NCI-H2081 (cell line): Measurements from ENCODE around the gene LRRN2.

Experiments
- DNase-seq, 2 experiments: peaks; one replicate each; lab custom pipeline; 2025; lab: John Stamatoyannopoulos, UW

Gene LRRN2

DNA sequence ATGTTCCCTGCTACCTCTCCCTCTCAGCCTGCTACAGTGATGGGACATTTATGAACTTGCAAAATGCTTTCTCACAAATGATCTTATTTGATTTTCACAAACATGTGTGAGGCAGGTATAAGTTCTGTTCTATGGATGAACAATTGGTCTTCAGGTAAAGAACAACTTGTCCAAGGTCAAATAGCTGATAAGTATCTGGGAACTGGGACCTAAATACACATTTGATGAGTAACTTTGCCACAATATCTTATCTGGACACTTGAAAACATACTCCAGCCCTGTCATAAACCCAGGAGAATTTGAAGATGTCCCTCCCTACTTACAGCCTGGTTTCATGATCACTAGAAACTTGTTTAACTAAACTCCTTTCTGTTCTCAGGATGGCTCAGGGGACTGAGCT is 23.0 kb downstream of the LRRN2 start:
- DNase-seq = no peak

DNA sequence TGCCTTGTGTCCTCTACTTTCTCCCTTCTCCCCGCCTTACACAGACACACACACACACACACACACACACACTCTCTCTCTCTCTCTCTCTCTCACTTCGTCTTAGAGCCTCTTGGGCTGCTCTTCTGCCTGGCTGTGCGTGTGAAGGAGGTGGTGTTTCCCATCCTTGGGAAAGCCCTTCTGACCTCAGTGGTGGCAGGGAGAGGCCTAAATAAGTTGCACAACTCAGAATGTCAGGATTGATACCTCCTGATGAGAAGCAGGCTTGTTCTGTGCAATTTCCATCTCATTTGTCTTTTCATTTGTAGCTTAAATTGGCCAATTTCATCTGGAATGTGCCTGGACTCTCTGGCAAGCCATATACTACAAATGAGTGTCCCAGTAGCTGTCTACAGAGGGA is 25.0 kb downstream of the LRRN2 start:
- DNase-seq = no peak

DNA sequence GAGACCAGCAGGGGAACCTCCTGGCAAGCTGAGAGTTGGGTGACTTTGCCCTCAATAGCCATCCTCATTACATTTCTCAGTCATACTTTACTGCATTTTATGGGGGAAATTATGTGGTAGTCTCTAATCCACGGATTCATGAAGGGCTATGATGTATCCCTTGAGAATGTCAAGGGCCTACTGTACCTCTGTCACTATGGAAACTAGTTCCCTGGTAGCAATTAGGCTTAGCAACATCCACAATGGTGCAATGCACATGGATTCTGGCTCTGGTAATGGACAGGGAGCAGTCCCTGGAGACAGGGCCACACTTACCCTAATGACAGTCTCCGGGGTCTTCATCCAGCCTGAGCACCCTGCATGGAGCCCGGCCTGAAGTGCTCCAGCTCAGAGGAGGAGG is 26.5 kb downstream of the LRRN2 start:
- no peak for DNase-seq

DNA sequence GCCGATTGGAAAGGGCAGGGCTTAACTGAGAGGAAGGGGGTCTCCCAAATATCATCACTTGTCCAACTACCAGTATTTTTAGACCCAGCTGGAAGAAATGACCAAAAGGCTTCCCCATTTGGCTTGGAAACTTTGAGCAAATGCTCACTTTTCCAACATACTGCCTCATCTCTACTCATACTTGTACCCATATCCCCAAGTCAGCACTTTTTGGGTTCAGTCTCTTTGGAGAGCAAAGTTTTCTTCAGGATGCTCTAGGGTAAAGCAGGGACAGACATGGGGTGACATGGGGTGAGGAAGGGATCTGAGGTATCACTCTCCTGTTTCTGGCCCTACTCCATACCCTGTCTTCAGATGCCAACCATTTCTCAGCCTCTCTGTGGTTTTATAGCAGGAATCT is 27.2 kb downstream of the LRRN2 start:
- no peak for DNase-seq

DNA sequence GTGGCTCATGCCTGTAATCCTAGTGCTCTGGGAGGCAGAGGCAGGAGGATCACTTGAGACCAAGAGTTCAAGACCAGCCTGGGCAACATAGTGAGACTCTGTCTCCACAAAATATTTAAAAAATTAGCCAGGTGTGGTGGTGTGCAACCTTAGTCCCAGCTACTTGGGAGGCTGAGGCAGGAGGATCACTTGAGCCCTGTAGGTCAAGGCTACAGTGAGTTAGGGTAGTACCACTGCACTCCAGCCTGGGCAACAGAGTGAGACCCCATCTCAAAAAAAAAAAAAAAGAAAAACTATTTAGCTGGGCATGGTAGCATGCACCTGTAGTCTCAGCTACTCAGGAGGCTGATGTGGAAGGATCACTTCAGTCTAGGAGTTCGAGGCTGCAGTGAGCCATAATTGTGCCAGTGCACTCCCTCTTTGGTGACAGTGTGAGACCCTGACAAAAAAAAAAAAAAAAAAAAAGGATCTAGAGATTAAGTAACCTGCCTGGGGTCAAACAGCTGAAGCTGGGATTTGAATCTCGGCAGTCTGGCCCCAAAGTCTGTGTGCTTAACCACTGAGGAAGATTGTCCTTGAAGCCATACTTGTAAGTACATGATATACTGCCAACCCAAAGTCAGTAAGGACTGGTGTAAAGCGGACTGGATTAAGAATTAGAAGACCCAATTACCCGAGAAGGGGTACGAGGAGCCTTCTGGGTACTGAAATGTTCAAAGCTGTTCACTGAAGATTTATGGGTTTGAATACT is 31.8 kb downstream of the LRRN2 start:
- DNase-seq = no peak

DNA sequence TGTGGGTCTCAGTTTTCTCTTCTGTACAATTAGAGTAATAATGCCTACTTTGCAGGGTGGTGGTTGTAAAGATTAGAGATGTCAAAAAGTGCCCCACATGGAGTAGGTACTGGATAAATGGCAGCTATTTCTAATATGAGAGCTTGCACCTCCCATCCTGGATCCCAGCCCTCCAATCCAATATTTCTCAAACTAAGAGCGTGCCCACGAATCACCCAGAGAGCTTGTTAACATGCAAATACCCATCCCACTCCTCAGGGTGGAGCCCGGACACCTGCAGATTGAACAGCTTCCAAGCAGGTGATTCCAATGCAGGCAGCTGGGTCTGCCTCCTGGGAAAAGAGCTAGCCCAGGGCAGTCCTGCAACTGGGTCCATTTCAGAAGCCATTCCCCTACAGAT is 33.0 kb downstream of the LRRN2 start:
- peak; percentile 54 to 77 for DNase-seq

DNA sequence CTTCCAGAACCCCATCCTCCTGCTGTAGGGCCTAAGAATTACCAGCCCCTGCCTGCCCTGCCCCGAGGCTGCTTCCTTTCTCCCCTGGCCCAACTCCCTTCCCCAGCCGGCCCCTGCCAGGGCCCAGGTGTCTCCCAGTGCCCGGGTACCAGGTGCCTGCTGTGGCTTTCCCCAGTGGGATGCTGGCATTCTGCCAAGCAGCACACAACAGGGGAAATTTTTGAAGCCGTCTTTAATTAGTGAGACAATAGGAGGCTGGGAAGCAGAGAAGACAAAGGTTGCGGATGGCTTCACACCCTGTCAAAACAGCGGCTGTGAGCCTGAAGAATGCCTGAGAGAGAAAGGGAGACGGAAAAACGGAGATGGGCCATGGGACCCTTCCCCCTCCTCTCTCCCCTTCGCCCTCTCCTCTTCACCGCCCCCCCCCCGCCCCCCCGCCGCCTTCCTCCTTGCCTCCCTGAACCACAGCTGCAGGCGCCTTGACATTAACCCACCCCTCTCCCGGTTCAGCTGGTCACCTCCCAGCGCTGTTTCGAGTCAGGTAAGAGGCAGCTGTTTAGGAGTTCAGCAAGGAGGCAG is 33.6 kb downstream of the LRRN2 start:
- peak; percentile 71 to 90 for DNase-seq

DNA sequence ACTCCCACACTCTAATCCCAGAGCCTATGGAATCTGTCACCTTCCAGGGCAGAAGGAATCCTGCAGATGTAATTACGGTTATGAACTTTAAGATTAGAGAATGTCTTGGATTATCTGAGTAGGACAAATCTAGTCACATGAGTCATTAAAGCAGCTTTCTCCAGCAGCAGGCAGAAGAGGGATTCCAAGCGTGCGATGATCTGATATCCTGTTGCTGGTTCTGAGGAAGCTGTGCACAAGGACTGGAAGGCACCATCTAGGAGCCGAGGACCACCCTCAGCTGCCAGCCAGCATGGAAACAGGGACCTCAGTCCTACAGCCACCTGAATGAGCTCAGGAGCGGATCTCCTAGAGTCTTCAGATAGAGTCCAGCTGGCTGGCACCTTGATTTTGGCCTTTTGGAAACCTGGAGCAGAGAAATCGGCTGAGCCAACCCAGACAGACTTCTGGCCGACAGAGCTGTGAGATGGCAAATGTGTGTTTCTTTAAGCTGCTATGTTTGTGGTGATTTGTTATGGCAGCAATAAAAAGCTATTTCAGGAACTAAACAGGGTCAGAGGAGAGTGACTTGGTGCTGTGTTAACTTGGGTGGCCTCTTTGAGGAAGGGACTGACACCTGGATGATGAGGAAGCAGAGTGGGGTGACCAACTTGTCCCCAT is 34.5 kb downstream of the LRRN2 start:
- DNase-seq = no peak

DNA sequence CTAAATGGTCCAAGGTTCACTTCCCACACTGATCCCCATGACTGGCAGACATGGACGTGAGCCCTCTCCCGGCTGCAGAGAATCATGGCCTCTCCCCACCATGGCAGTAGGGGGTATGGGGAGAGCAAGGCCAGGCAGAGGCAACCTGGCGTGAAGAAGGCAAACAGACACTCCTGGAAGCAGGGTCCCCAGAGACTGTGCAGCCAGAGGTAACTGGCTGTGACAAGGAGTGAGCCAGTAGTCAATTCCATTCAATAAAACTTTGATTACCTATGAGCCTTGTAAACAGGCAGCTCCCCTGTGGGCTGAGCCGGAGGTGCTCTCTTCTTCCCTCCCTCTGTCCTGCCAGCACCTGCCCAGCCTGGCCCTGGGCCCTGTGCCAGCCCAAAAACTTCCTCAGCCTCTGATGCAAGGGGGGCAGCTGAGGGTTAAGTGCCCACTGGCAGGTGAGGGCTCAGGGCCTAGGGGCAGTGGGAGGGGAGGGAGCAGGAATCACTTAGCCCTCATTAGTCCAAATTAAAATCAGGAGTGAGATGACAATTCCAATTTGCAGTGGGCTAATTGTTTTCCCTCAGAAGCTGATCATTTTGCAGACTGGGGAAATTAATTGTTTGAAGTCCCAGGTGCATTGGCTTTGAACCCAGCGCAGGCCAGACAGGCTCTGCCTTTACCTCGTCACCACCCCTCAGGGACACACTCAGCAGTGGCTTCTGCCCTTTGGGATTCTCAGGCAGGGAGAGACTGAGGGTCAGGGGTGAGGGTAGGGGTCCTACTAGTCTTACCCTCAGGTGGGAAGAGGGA is 35.6 kb downstream of the LRRN2 start:
- peak; percentile 82 to 92 for DNase-seq

DNA sequence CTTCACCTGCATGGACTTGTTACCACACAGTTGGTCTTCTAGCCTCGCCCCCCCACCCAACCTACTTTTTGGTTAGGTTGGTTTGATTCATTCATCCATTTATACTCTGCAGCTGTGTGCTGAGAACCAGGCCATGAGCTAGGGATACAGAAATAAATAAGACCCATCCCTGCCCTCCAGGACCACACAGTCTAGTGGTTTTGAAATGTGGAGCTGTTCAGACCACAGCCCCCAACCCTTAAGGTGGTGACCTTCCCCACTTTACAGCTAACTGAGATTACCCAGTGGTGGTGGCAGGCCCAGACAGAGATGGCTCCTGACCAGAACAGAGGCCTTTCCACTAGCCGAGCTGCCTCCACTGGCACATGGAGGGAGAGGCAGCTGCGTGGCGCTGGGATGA is 37.0 kb downstream of the LRRN2 start:
- DNase-seq = no peak

DNA sequence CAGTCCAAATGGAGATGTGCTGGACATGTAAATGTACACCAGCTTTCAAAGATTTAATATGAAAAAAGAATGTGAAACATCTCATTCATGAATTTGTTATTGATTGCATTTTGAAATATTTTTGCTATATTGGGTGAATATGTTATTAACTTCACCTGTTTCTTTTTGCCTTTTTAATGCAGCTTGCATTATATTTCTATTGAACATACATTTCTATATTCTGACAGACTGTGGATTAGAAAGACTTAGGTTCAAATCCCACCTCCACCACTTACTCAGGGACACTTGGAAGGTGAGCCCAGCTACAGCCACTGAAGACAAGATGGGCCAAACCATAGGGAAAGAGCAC is 37.8 kb downstream of the LRRN2 start:
- DNase-seq = no peak

DNA sequence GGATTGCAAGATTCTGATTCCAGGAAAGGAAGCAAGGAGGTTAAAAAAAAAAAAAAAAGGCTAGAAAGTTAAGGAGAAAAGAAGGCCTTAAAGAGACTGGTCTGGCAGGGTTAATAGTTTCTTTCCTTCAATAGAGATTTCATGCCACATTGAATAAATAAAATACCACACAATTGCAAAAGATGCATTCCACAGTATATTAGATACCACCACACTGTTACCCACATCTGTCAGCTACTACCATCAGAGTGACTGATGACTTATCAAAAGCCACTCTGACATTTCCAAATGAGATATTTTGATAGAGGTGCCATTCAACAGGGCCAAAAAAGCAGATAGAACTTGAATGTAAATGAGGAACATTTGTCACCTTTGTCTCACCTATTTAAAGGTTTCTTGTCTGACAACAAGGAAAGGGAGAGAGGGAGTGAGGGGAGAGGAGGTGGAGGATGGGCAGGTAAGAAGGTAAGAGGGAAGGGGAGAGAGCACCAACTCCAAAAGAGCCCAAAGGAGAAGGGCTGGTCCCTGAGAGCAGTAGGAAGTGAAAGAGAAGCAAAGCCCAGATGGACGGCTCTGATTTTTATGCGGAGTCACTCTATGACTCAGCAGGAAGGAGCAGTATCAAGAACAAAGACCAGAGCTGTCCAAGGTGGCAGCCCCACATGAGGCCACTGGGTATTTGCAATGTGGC is 38.3 kb downstream of the LRRN2 start:
- no peak for DNase-seq

DNA sequence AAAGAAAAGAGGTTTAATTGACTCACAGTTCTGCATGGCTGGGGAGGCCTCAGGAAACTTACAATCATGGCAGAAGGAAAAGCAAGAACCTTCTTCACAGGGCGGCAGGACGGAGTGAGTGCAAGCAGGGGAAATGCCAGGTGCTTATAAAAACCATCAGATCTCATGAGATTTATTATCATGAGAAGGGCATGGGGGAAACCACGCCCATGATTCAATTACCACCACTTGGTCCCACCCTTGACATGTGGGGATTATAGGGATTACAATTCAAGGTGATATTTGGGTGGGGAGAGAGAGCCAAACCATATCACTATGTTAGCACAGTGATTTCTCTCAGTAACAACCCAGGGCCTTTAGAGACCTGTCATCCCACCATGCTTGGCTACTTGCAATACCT is 39.9 kb downstream of the LRRN2 start:
- DNase-seq = no peak

DNA sequence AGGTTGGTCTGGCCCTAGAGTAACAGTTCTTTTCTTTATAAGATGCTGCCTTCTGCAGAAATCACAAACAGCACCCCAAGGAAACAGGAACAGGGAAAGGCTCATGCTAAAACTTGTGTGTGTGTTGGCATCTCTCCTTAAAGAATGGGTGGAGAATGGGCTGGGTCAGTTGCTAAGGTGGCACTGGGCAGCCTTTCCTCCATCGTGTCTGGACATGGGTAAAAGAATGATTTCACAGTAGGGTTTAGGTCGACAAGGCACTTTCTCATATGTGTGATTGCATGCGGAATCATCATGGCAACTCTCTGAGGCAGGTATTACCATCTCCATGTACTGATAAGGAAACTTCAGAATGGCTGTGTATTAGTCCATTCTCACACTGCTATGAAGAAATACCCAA is 40.3 kb downstream of the LRRN2 start:
- DNase-seq = no peak

DNA sequence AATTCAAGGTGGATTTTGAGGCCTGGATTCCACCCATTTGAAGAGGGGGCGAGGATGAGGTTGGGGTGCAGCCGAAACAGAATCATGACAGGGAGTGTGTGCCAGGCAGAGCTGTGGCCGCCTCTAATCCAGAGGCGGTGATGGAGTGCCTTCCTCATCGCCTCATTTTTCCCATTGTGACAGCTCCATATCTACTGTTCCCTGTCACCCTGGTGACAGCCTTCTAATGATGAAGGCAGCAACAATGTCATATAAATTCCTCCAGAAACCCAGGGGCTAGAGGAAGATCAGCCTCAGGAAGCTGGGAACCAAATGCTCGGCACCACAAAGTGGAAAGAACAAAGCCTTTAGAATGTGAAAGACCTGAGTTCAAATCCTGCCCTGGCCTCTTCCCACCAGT is 42.0 kb downstream of the LRRN2 start:
- DNase-seq = no peak

DNA sequence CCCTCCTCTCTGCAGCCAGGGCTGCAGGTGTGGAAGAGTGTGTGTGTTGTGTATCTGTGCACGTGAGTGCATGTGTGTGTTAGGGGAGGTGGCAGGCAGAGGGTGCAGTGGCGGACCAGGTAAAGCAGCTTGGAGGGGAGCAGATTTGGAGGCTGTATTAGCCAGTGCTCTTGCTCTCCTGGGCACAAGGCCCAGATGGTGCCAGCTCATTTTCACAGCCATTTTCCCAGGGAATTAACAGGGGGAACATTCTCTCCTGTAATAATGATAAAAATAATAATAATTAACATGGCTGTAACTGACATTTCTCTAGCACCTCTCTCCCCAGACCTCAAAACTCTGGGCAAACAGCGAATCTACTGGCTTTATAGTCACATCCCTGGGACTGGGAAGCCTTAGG is 43.6 kb downstream of the LRRN2 start:
- DNase-seq = no peak

DNA sequence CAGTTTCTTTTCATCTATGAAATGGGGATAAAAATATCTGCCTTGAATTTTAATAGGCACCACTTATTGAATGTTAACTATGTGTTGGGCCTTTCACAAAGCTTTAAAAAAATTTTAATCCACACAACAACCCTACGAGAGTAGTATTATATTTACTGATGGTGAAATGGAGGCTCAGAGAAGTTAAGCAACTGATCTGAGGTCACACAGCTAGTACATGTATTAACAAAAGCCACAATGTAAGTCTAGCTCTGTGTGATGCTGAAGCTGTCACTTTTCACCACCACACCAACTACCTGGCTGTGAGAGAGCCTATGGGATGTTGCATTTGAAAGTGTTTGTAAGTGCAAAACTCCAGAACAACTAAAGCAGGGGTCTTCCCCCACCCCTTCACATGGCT is 44.1 kb downstream of the LRRN2 start:
- DNase-seq = no peak

DNA sequence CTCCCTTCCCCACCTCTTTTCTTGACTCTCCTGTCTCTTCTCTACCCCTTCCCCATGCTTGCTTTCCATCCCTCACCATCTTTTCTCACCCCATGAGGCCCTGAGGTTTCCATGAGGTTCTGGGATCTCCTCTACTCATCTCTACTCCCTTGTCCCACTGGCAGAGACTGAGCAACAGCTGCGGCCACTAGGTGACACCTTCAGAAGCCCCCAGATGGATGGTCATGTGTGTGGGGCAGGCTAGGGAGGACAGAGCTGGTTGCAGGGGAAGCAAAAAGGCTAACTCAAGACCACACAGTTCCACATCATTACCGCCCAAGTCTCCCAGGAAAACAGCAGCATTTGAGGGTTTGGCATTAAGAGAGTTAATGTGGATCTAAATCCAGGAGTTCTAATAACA is 45.0 kb downstream of the LRRN2 start:
- no peak for DNase-seq

DNA sequence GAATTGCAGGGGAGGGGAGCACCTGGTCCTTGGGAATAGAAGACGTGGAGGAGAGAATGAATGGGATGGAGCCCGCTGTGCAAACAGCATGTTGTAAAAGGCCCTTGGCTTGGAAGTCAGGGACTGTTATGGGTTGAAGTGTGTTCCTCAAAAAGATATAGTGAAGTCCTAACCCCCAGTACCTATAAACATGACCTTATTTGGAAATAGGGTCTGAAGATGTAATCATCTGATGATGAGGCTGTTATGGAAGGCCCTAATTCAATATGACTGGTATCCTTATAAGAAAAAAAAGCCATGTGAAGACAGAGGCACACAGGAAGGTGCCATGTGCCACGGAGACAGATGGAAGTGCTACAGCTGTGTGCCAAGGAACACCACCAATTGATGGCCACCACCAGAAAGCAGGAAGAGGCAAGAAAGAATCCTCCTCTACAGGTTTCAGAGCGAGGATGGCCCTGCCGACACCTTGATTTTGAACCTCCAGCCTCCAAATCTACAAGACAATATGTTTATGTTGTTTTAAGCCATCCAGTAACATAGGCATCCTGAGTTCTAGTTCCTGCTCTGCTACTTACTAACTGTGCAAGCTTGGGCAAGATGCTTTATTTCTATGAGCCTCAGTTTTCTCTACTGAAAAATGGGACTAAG is 51.2 kb downstream of the LRRN2 start:
- no peak for DNase-seq

DNA sequence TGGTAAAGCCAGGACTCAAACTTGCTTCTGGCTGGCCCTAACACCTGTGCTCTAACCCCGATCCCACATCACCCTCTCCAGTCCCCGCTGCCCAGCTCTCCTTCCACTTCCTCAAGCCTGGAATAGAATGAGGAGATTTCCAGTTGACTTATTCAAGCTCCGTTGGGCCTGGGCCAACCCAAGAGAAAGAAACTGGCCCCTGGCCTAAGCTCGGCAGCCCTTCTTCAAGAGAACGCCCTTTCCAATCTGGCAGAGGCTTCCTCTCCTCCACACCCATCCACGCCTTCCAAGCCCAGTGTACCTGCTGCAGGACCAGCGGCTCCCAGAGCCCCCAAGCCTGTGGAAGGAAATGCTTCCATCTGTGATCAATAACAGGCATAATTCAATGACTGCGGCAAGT is 51.9 kb downstream of the LRRN2 start:
- DNase-seq = no peak

DNA sequence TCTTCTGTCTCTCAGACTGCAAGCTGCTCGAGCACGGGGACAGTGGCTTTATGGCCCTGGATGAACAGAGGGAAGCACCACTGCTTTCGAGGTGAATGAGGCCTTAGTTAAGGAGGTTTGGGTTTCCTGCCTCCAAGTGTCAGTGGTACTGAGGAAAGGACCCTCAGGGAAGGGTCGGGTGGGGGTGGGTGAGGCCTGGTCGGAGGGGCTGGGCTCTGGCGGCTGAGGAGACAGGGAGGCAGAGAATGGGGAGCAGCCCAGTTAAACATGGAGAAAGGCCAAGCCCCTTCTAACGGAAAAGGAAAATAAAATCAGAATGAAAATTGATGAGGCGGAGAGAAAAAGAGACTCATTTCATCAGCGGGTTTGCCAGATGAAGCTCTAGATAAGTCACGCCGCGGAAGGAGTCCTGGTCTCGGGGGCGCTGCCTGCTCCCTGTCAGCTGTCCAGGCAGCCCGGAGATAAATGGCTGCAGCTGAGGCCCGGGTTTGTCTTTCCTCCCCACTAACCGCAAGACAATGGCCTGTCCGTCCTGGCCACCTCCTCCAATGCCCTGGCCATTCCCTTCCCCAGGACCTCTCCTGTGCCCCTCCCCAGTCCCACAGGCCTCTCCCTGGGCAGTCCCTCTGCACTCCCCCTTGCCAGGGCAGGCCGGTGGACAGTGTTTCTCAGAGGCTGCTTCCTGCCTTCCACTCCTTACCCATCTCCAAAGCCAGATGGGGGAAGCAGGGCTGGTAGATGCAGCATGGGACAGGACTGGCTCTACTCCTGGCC is 55.2 kb downstream of the LRRN2 start:
- DNase-seq = no peak
